HEK293 (cell line): ENCODE measurements around the gene LYST.

Source experiments
- HOXA7 ChIP-seq: sonication (generic); formaldehyde crosslinking; IDR thresholded peaks from 2 replicates; pipeline ENCODE4 v1.8.1; 2022; ENCODE audit warnings: missing genetic modification reagents, borderline replicate concordance
- KLF10 ChIP-seq: fragments of 450-650 bp; IDR thresholded peaks from 2 replicates; pipeline ENCODE4 v1.5.1; 2018; ENCODE audit warnings: missing biosample characterization, mild to moderate bottlenecking, missing genetic modification characterization
- KLF16 ChIP-seq: fragments of 450-650 bp; formaldehyde crosslinking; IDR thresholded peaks from 2 replicates; pipeline ENCODE4 v1.5.1; 2017; ENCODE audit warnings: missing biosample characterization, missing genetic modification characterization
- KLF17 ChIP-seq: fragments of 450-650 bp; formaldehyde crosslinking; IDR thresholded peaks from 2 replicates; pipeline ENCODE4 v1.5.1; 2016; ENCODE audit warnings: missing biosample characterization, missing genetic modification characterization
- MYNN ChIP-seq: fragments of 450-650 bp; formaldehyde crosslinking; IDR thresholded peaks from 2 replicates; pipeline ENCODE4 v1.5.1; 2016; ENCODE audit warnings: missing biosample characterization, missing genetic modification characterization, borderline replicate concordance
- MZF1 ChIP-seq: fragments of 450-650 bp; formaldehyde crosslinking; IDR thresholded peaks from 2 replicates; pipeline ENCODE4 v1.5.1; 2017; ENCODE audit warnings: missing biosample characterization, missing genetic modification characterization, borderline replicate concordance
- OVOL3 ChIP-seq: fragments of 450-650 bp; formaldehyde crosslinking; IDR thresholded peaks from 2 replicates; pipeline ENCODE4 v1.5.1; 2016; ENCODE audit warnings: missing biosample characterization, missing genetic modification characterization
- ZBTB11 ChIP-seq: fragments of 450-650 bp; formaldehyde crosslinking; conservative IDR thresholded peaks from 2 replicates; pipeline ENCODE4 v1.5.1; 2016; ENCODE audit warnings: low read depth, missing biosample characterization, missing genetic modification characterization
- ZNF10 ChIP-seq: fragments of 450-650 bp; formaldehyde crosslinking; IDR thresholded peaks from 2 replicates; pipeline ENCODE4 v1.5.1; 2017; ENCODE audit warnings: missing biosample characterization, missing genetic modification characterization
- ZNF114 ChIP-seq: fragments of 450-650 bp; formaldehyde crosslinking; IDR thresholded peaks from 2 replicates; pipeline ENCODE4 v1.5.0; 2017; ENCODE audit warnings: missing biosample characterization, missing genetic modification characterization
- ZNF26 ChIP-seq: fragments of 450-650 bp; formaldehyde crosslinking; IDR thresholded peaks from 2 replicates; pipeline ENCODE4 v1.5.1; 2016; ENCODE audit warnings: missing biosample characterization, missing genetic modification characterization
- ZNF311 ChIP-seq: fragments of 450-650 bp; formaldehyde crosslinking; IDR thresholded peaks from 2 replicates; pipeline ENCODE4 v1.5.1; 2017; ENCODE audit warnings: missing biosample characterization, missing genetic modification characterization, borderline replicate concordance
- ZNF488 ChIP-seq: fragments of 450-650 bp; formaldehyde crosslinking; IDR thresholded peaks from 2 replicates; pipeline ENCODE4 v1.5.1; 2016; ENCODE audit warnings: missing biosample characterization, missing genetic modification characterization
- ZNF555 ChIP-seq: fragments of 450-650 bp; formaldehyde crosslinking; conservative IDR thresholded peaks from 2 replicates; pipeline ENCODE4 v1.5.1; 2017; ENCODE audit warnings: missing biosample characterization, mild to moderate bottlenecking, missing genetic modification characterization, inconsistent platforms
- ZNF610 ChIP-seq: fragments of 450-650 bp; formaldehyde crosslinking; IDR thresholded peaks from 2 replicates; pipeline ENCODE4 v1.5.1; 2016; ENCODE audit warnings: missing biosample characterization, missing genetic modification characterization, borderline replicate concordance
- ZNF621 ChIP-seq: fragments of 450-650 bp; formaldehyde crosslinking; IDR thresholded peaks from 2 replicates; pipeline ENCODE4 v1.5.1; 2017; ENCODE audit warnings: missing biosample characterization, missing genetic modification characterization
- ZNF654 ChIP-seq: fragments of 450-650 bp; formaldehyde crosslinking; IDR thresholded peaks from 2 replicates; pipeline ENCODE4 v1.5.1; 2016; ENCODE audit warnings: low read depth, missing biosample characterization, missing genetic modification characterization
- ZNF76 ChIP-seq: fragments of 450-650 bp; formaldehyde crosslinking; IDR thresholded peaks from 2 replicates; pipeline ENCODE4; 2016; ENCODE audit warnings: low read depth, missing biosample characterization, missing genetic modification characterization, borderline replicate concordance
- ZNF768 ChIP-seq: fragments of 450-650 bp; formaldehyde crosslinking; IDR thresholded peaks from 2 replicates; pipeline ENCODE4 v1.5.1; 2018; ENCODE audit warnings: missing biosample characterization, mild to moderate bottlenecking, missing genetic modification characterization
- ZNF843 ChIP-seq: fragments of 450-650 bp; formaldehyde crosslinking; IDR thresholded peaks from 2 replicates; pipeline ENCODE4 v1.5.1; 2016; ENCODE audit warnings: missing biosample characterization, missing genetic modification characterization
- ZSCAN23 ChIP-seq: fragments of 450-650 bp; formaldehyde crosslinking; IDR thresholded peaks from 2 replicates; pipeline ENCODE4 v1.5.1; 2016; ENCODE audit warnings: missing biosample characterization, missing genetic modification characterization
- ZSCAN4 ChIP-seq: fragments of 450-650 bp; formaldehyde crosslinking; IDR thresholded peaks from 2 replicates; pipeline ENCODE4 v1.5.1; 2017; ENCODE audit warnings: missing biosample characterization, missing genetic modification characterization
- TF ChIP-seq, protein P1 (sequence below): fragments of 450-650 bp; formaldehyde crosslinking; IDR thresholded peaks from 2 replicates; pipeline ENCODE4 v1.5.1; 2016; ENCODE audit warnings: missing biosample characterization, missing genetic modification characterization
- TF ChIP-seq, protein P2 (sequence below): fragments of 450-650 bp; formaldehyde crosslinking; IDR thresholded peaks from 2 replicates; pipeline ENCODE4 v1.5.1; 2016; ENCODE audit warnings: missing biosample characterization, missing genetic modification characterization
- TF ChIP-seq, protein P3 (sequence below): fragments of 450-650 bp; formaldehyde crosslinking; IDR thresholded peaks from 2 replicates; pipeline ENCODE4 v1.5.1; 2016; ENCODE audit warnings: missing biosample characterization, missing genetic modification characterization

Gene LYST

DNA sequence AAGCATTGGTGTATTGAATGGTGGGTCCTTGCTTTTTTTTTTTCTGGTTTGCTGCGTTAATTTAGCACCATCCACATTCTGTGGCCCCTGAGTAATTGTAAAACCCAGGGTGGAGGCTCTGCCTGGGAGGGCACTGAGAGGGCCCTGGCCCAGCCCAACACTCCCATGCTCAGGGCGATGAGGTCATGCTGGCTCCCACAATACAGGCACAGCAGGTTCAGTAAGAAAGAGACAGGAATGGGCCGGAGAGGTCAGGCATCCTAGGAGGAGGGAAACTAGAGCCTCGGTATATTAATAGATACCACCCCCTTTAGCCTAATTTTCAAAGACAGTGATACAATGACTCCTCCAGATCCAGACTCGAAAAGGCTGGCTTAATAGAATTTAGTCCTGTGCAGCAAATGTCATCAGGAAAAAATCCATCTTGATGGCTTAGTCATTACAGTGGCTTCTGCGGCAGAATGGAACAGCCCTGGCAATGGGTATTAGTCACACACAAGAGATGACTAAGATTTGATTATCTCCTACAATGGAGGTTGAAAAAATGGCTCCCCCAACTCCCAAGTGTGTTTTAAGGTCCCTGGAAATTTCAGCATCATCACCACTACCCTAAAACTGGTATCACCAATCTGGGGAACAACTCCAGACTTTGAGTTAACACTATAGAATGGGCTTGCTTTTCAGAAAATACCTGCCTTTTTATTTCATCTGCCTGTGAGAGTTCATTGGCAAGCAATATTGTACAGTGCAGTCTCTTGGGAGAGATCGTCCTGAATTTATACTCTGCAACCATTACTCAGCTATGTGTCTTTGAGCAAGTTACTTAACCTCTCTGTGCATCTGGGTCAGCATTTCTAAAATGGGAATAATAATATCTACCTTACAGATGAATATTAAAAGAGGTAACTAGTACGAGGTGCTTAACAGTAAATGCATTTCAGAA lies 43.9 kb upstream of the LYST start (continued):
- TF ChIP-seq ZBTB11 (tag by site-specific recombination), result no peak
- no peak for TF ChIP-seq HOXA7 (CRISPR knock-in tag)
- TF ChIP-seq, protein P1, sequence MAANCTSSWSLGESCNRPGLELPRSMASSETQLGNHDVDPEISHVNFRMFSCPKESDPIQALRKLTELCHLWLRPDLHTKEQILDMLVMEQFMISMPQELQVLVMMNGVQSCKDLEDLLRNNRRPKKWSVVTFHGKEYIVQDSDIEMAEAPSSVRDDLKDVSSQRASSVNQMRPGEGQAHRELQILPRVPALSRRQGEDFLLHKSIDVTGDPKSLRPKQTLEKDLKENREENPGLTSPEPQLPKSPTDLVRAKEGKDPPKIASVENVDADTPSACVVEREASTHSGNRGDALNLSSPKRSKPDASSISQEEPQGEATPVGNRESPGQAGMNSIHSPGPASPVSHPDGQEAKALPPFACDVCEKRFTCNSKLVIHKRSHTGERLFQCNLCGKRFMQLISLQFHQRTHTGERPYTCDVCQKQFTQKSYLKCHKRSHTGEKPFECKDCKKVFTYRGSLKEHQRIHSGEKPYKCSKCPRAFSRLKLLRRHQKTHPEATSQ, result no peak
- TF ChIP-seq, protein P2, sequence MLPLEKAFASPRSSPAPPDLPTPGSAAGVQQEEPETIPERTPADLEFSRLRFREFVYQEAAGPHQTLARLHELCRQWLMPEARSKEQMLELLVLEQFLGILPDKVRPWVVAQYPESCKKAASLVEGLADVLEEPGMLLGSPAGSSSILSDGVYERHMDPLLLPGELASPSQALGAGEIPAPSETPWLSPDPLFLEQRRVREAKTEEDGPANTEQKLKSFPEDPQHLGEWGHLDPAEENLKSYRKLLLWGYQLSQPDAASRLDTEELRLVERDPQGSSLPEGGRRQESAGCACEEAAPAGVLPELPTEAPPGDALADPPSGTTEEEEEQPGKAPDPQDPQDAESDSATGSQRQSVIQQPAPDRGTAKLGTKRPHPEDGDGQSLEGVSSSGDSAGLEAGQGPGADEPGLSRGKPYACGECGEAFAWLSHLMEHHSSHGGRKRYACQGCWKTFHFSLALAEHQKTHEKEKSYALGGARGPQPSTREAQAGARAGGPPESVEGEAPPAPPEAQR, result no peak
- TF ChIP-seq, protein P3, sequence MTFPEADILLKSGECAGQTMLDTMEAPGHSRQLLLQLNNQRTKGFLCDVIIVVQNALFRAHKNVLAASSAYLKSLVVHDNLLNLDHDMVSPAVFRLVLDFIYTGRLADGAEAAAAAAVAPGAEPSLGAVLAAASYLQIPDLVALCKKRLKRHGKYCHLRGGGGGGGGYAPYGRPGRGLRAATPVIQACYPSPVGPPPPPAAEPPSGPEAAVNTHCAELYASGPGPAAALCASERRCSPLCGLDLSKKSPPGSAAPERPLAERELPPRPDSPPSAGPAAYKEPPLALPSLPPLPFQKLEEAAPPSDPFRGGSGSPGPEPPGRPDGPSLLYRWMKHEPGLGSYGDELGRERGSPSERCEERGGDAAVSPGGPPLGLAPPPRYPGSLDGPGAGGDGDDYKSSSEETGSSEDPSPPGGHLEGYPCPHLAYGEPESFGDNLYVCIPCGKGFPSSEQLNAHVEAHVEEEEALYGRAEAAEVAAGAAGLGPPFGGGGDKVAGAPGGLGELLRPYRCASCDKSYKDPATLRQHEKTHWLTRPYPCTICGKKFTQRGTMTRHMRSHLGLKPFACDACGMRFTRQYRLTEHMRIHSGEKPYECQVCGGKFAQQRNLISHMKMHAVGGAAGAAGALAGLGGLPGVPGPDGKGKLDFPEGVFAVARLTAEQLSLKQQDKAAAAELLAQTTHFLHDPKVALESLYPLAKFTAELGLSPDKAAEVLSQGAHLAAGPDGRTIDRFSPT (tag by site-specific recombination), result peak; percentile 88
- no peak for TF ChIP-seq ZSCAN23 (tag by site-specific recombination)
- peak; percentile 88 for TF ChIP-seq KLF17 (tag by site-specific recombination)
- TF ChIP-seq ZNF10 (tag by site-specific recombination), result peak; percentile 37; the same call in 1 of the 2 replicates
- no peak for TF ChIP-seq ZNF114
- TF ChIP-seq ZNF843 (tag by site-specific recombination), result peak; percentile 42
- no peak for TF ChIP-seq ZNF488
- TF ChIP-seq ZNF26 (tag by site-specific recombination), result no peak
- no peak for TF ChIP-seq OVOL3 (tag by site-specific recombination)
- TF ChIP-seq KLF10, result peak; percentile 47; the same call in 1 of the 2 replicates
- TF ChIP-seq ZNF621 (tag by site-specific recombination), result no peak
- TF ChIP-seq MZF1, result no peak
- TF ChIP-seq ZNF610 (tag by site-specific recombination), result no peak
- peak; percentile 70 for TF ChIP-seq ZNF76
- TF ChIP-seq ZNF555 (tag by site-specific recombination), result no peak
- no peak; the same call in 1 of the 2 replicates for TF ChIP-seq ZSCAN4 (tag by site-specific recombination)
- TF ChIP-seq KLF16, result no peak
- TF ChIP-seq ZNF311 (tag by site-specific recombination), result no peak
- 0 out of 2 replicates have a peak, but pooled peaks have one; percentile 55 for TF ChIP-seq MYNN (tag by site-specific recombination)
- TF ChIP-seq ZNF654 (tag by site-specific recombination), result no peak
- peak; percentile 93 for TF ChIP-seq ZNF768 (tag by site-specific recombination)
